Head of caudate nucleus (tissue), 42 donors: ENCODE data around the gene ANO9.

Source experiments
- DNase-seq, 42 donors: peaks; one replicate each; pipeline versions ENCODE4 v3.0.0 to v3.0.0-alpha.2; 2020 to 2021; ENCODE audit warnings: mixed read lengths in 7 of 42
- intact Hi-C: fragments of 100-400 bp; cut with DNase I; formaldehyde crosslinking; loops from one replicate; pipeline ENCODE4 v1.15.0; 2022

Gene ANO9

GRCh38 chr11:380095-380480, 61.7 kb downstream of the ANO9 start:
- DNase-seq = peak in 2 of 42 donors; percentile 1
- intact Hi-C loops = no loop called here

GRCh38 chr11:379205-380094, 62.4 kb downstream of the ANO9 start:
- intact Hi-C loops = no loop called here
- DNase-seq = peak in 1 of 42 donors; percentile 2

GRCh38 chr11:377883-378500, 63.8 kb downstream of the ANO9 start:
- intact Hi-C loops = no loop called here
- DNase-seq = peak in 1 of 42 donors; percentile 2

GRCh38 chr11:377174-377865, 64.5 kb downstream of the ANO9 start:
- intact Hi-C loops = no loop called here

GRCh38 chr11:376531-377173, 65.2 kb downstream of the ANO9 start:
- intact Hi-C loops = no loop called here
- DNase-seq = no peak

More at GRCh38 chr11:377174-377865, 64.5 kb downstream of the ANO9 start:
- DNase-seq = peak in 1 of 42 donors; percentile 1

- DNase-seq = no peak
- intact Hi-C loops = no loop called here
Observed at GRCh38 chr11:375065-376025, 66.5 kb downstream of the ANO9 start.

GRCh38 chr11:373716-374551, 67.9 kb downstream of the ANO9 start:
- intact Hi-C loops = no loop called here
- peak in 40 of 42 donors; percentile 22 to 84 (median 64) for DNase-seq

- intact Hi-C loops = no loop called here
- no peak for DNase-seq
Observed at GRCh38 chr11:372809-373715, 68.7 kb downstream of the ANO9 start.

GRCh38 chr11:371716-372590, 69.9 kb downstream of the ANO9 start:
- intact Hi-C loops = no loop called here
- no peak for DNase-seq

GRCh38 chr11:371051-371450, 70.8 kb downstream of the ANO9 start:
- no peak for DNase-seq
- intact Hi-C loops = no loop called here

GRCh38 chr11:370070-370941, 71.5 kb downstream of the ANO9 start:
- DNase-seq = no peak
- intact Hi-C loops = no loop called here

GRCh38 chr11:369336-370018, 72.3 kb downstream of the ANO9 start, which contains the start of gene B4GALNT4:
TSS of gene B4GALNT4 (plus strand) at chr11:369499. CDS start at chr11:369804, 305 bp downstream.
- peak in 41 of 42 donors; percentile 40 to 90 (median 80) for DNase-seq
- intact Hi-C loops = no loop called here

GRCh38 chr11:368414-369335, 73.1 kb downstream of the ANO9 start:
- peak in 5 of 42 donors; percentile 15 to 57 (median 28) for DNase-seq
- intact Hi-C loops = no loop called here
